H1 (cell line): Measurements from ENCODE around the gene GABRG3. TPM values are rescaled to one million over a fixed set of nuclear protein-coding genes. Genes with fewer than 3 reads are reported as not detected.

Source experiments
- CTCF ChIA-PET: fragments of 300-600 bp; sonication (Branson Sonifier 250); formaldehyde crosslinking; loops from one replicate; lab custom pipeline; 2021; ENCODE audit not compliant: partially characterized antibody; lab: Charles Lee
- POLR2A ChIA-PET: fragments of 300-600 bp; sonication (Branson Sonifier 250); formaldehyde crosslinking; loops from one replicate; lab custom pipeline; 2021; ENCODE audit warnings: inconsistent platforms; ENCODE audit not compliant: partially characterized antibody; lab: Charles Lee
- DNase-seq, 2 experiments: peaks; one replicate each; pipeline versions ENCODE4 v3.0.0 to v3.0.0-alpha.2; 2010 to 2022; ENCODE audit warnings: low spot score in 2 of 2, low read depth in 1 of 2, mixed read lengths in 1 of 2
- FAIRE-seq: peaks from 2 replicates; lab custom pipeline; 2011; peaks lifted over from hg19 to GRCh38; lab: Jason Lieb, UNC
- H2AFZ ChIP-seq: 2 replicates; pipeline ENCODE4 v1.8.1; 2012; ENCODE audit warnings: low read length, inconsistent platforms
- H2AK5ac ChIP-seq: 2 replicates; pipeline ENCODE4 v1.6.1; 2013; ENCODE audit warnings: low read depth, low read length
- H2BK120ac ChIP-seq: replicated peaks from 2 replicates; pipeline ENCODE3; 2013; ENCODE audit warnings: low read depth, low read length, inconsistent platforms
- H2BK12ac ChIP-seq: 2 replicates; pipeline ENCODE4 v1.6.1; 2013; ENCODE audit warnings: low read depth, low read length
- H2BK15ac ChIP-seq: 2 replicates; pipeline ENCODE4 v1.6.1; 2013; ENCODE audit warnings: low read length
- H2BK20ac ChIP-seq: 2 replicates; pipeline ENCODE4 v1.6.1; 2013; ENCODE audit warnings: low read length
- H2BK5ac ChIP-seq: 2 replicates; pipeline ENCODE4 v1.6.1; 2013; ENCODE audit warnings: low read depth, low read length
- H3K14ac ChIP-seq: 2 replicates; pipeline ENCODE4 v1.6.1; 2013; ENCODE audit warnings: inconsistent platforms; ENCODE audit not compliant: insufficient read length
- H3K18ac ChIP-seq: 2 replicates; pipeline ENCODE4 v1.6.1; 2013; ENCODE audit warnings: low read length; ENCODE audit errors: extremely low read depth
- H3K23ac ChIP-seq: 2 replicates; pipeline ENCODE4 v1.6.1; 2013; ENCODE audit warnings: inconsistent platforms; ENCODE audit not compliant: insufficient read length
- H3K23me2 ChIP-seq: 2 replicates; pipeline ENCODE4 v1.6.1; 2013; ENCODE audit warnings: low read depth, low read length
- H3K27ac ChIP-seq: 2 replicates; pipeline ENCODE4 v1.6.1; 2011; ENCODE audit warnings: low read depth, low read length, inconsistent platforms
- H3K27me3 ChIP-seq, 4 experiments: replicated peaks in 1 of 4; 1 replicate in 1 of 4; 2 replicates in 3 of 4; pipeline versions ENCODE4 v1.6.1 to v1.8.1; 2011 to 2013; ENCODE audit warnings: low read length in 3 of 4, mild to moderate bottlenecking in 3 of 4, inconsistent platforms in 2 of 4, mixed read lengths in 2 of 4, moderate library complexity in 1 of 4; ENCODE audit not compliant: control insufficient read depth in 3 of 4, insufficient read depth in 3 of 4; ENCODE audit errors: extremely low read depth in 1 of 4
- H3K36me3 ChIP-seq, 4 experiments: 2 replicates each; pipeline versions ENCODE4 v1.6.1 to v1.8.1; 2011 to 2013; ENCODE audit warnings: mild to moderate bottlenecking in 4 of 4, low read length in 3 of 4, moderate library complexity in 2 of 4, control low read depth in 1 of 4, inconsistent platforms in 1 of 4; ENCODE audit not compliant: insufficient read depth in 4 of 4, control insufficient read depth in 2 of 4
- H3K4ac ChIP-seq: replicated peaks from 2 replicates; pipeline ENCODE3; 2013; ENCODE audit warnings: low read length, low read depth, mixed read lengths, inconsistent platforms; ENCODE audit not compliant: insufficient read length
- H3K4me1 ChIP-seq, 4 experiments: replicated peaks in 1 of 4; 1 replicate in 1 of 4; 2 replicates in 3 of 4; pipeline versions ENCODE4 v1.6.1 to v1.8.1; 2011 to 2013; ENCODE audit warnings: low read length in 3 of 4, inconsistent platforms in 2 of 4, mixed read lengths in 1 of 4; ENCODE audit not compliant: insufficient read depth in 4 of 4, control insufficient read depth in 3 of 4
- H3K4me2 ChIP-seq, 2 experiments: 2 replicates each; pipeline versions ENCODE4 v1.6.1 to v1.8.1; 2011 to 2013; ENCODE audit warnings: low read depth in 2 of 2, low read length in 2 of 2, control low read depth in 1 of 2, inconsistent platforms in 1 of 2, mild to moderate bottlenecking in 1 of 2; ENCODE audit not compliant: insufficient read depth in 1 of 2
- H3K4me3 ChIP-seq, 4 experiments: fragments of 200-600, 300-600 bp in 1 of 4; sonication (generic), shearing (Covaris generic), sonication (Bioruptor Twin) in 1 of 4; 2 replicates each; pipeline versions ENCODE4 v1.5.1 to v1.8.1; 2011 to 2016; ENCODE audit warnings: low read length in 4 of 4, low read depth in 3 of 4, control low read depth in 2 of 4, inconsistent platforms in 2 of 4, mild to moderate bottlenecking in 2 of 4, mixed read lengths in 1 of 4, moderate library complexity in 1 of 4; ENCODE audit not compliant: insufficient read depth in 2 of 4; ENCODE audit errors: extremely low read depth in 1 of 4
- H3K56ac ChIP-seq: replicated peaks from 2 replicates; pipeline ENCODE3; 2013; ENCODE audit warnings: low read depth, mild to moderate bottlenecking, mixed read lengths, low read length, inconsistent platforms; ENCODE audit not compliant: insufficient read length
- H3K79me1 ChIP-seq: 2 replicates; pipeline ENCODE4 v1.6.1; 2013; ENCODE audit warnings: low read depth, low read length, control low read depth
- H3K79me2 ChIP-seq, 2 experiments: 2 replicates each; pipeline versions ENCODE4 v1.6.1 to v1.8.1; 2012 to 2013; ENCODE audit warnings: low read length in 2 of 2, mild to moderate bottlenecking in 2 of 2, inconsistent platforms in 1 of 2; ENCODE audit not compliant: insufficient read depth in 2 of 2, control insufficient read depth in 1 of 2
- H3K9ac ChIP-seq, 4 experiments: replicated peaks in 1 of 4; 1 replicate in 1 of 4; 2 replicates in 3 of 4; pipeline versions ENCODE4 v1.6.1 to v1.8.1; 2011 to 2013; ENCODE audit warnings: low read depth in 3 of 4, low read length in 3 of 4, control low read depth in 2 of 4, mild to moderate bottlenecking in 2 of 4, moderate library complexity in 2 of 4, inconsistent platforms in 1 of 4; ENCODE audit errors: extremely low read depth in 1 of 4
- H3K9me3 ChIP-seq, 2 experiments: 2 replicates each; pipeline versions ENCODE4 v1.6.1 to v1.8.1; 2012 to 2013; ENCODE audit warnings: mild to moderate bottlenecking in 2 of 2, moderate library complexity in 2 of 2, control low read depth in 1 of 2, inconsistent platforms in 1 of 2, low read depth in 1 of 2, low read length in 1 of 2, mixed read lengths in 1 of 2; ENCODE audit not compliant: insufficient read depth in 2 of 2
- H4K20me1 ChIP-seq, 2 experiments: replicated peaks in 1 of 2; 2 replicates each; pipeline versions ENCODE3 to v1.8.1; 2011 to 2013; ENCODE audit warnings: inconsistent platforms in 2 of 2, low read length in 2 of 2, mild to moderate bottlenecking in 1 of 2; ENCODE audit not compliant: insufficient read depth in 2 of 2, control insufficient read depth in 1 of 2
- H4K5ac ChIP-seq: 2 replicates; pipeline ENCODE4 v1.6.1; 2013; ENCODE audit warnings: low read length, low read depth, mixed read lengths, inconsistent platforms; ENCODE audit not compliant: insufficient read length
- H4K8ac ChIP-seq: 2 replicates; pipeline ENCODE4 v1.8.0; 2013; ENCODE audit warnings: mild to moderate bottlenecking, moderate library complexity, low read length, inconsistent platforms; ENCODE audit not compliant: insufficient read depth; ENCODE audit errors: extremely low read depth
- H4K91ac ChIP-seq: replicated peaks from 2 replicates; pipeline ENCODE3; 2013; ENCODE audit warnings: low read length, mixed read lengths, inconsistent platforms; ENCODE audit not compliant: insufficient read length
- BCL11A ChIP-seq, 2 experiments: IDR thresholded peaks; one replicate each; pipeline ENCODE4 v1.6.1; 2011; ENCODE audit warnings: low read depth in 2 of 2, low read length in 2 of 2, mild to moderate bottlenecking in 2 of 2
- CHD2 ChIP-seq: IDR thresholded peaks from 2 replicates; pipeline ENCODE4 v1.6.1; 2012; ENCODE audit warnings: low read length, improper control_type of control experiment
- GTF2F1 ChIP-seq: IDR thresholded peaks from 2 replicates; pipeline ENCODE4 v1.6.1; 2012; ENCODE audit warnings: low read depth, low read length, improper control_type of control experiment, borderline replicate concordance
- JUND ChIP-seq: IDR thresholded peaks from 2 replicates; pipeline ENCODE4 v1.6.1; 2011; ENCODE audit warnings: mild to moderate bottlenecking, improper control_type of control experiment, low read length
- TCF12 ChIP-seq: IDR thresholded peaks from 2 replicates; pipeline ENCODE4 v1.6.1; 2011; ENCODE audit warnings: low read depth, mild to moderate bottlenecking, low read length
- YY1 ChIP-seq: IDR thresholded peaks from 2 replicates; pipeline ENCODE4 v1.6.1; 2011; ENCODE audit warnings: low read depth, mild to moderate bottlenecking, low read length
- WGBS, 2 experiments: shearing (Covaris generic) in 1 of 2; methylation state at CpG; one replicate each; pipeline versions ENCODE4 v1.1.6 to v1.1.7; 2013 to 2015; ENCODE audit warnings: low lambda C conversion rate in 2 of 2, mixed read lengths in 2 of 2, inconsistent platforms in 1 of 2, low coverage in 1 of 2, missing lambda C conversion rate in 1 of 2; ENCODE audit not compliant: insufficient replicate concordance in 2 of 2, insufficient coverage in 1 of 2, insufficient read length in 1 of 2; ENCODE audit errors: extremely low coverage in 1 of 2, missing lambda C conversion rate in 1 of 2; 5-methylcytosine and 5-hydroxymethylcytosine counted together
- polyA plus RNA-seq, 7 experiments: library from polyadenylated mRNA; depleted of rRNA in 3 of 7; stranded (reverse) in 5 of 7; unstranded in 2 of 7; fragments of >200 nt in 5 of 7; fragments of 200-250 nt in 2 of 7; gene quantifications; 1 replicate in 5 of 7; 2 replicates in 1 of 7; 4 replicates in 1 of 7; pipeline versions ENCODE4 v1.2.1 to v1.2.3, GENCODE V29; 2011 to 2013; ENCODE audit warnings: missing spikeins in 2 of 7, mixed read lengths in 2 of 7
- total RNA-seq: library from RNA; stranded (reverse); fragmentation: NEBNext Ultra II Directional; extraction: Animal tissue kit (Norgen Biotek cat#: 25700); gene quantifications from 2 replicates; pipeline ENCODE4 v1.2.1, GENCODE V29; 2021

GABRG3 gene
- total and polyA plus RNA-seq, 2 of the 8 experiments (the other 6 are each of a cell fraction or from before 2014, with no cell fraction given) = 0.17 to 0.80 TPM

GRCh38 chr15:27170851-27171250 is 199.9 kb downstream of the GABRG3 start:
- no peak overlapping the region for H4K5ac ChIP-seq
- no peaks in the 10 kb centered on the region; a peak in 1 of 7 replicates for H3K27me3 ChIP-seq
- H3K4me2 ChIP-seq = no peak overlapping the region
- H3K9me3 ChIP-seq = no peaks in the 10 kb centered on the region
- CTCF ChIA-PET = interaction anchor here (0.6 to 1.4 kb wide), 3 partner anchors 8 to 188 kb away, joined by 3 to 7 read pairs (median 3); no protein-coding TSS in a partner anchor
- H3K27ac ChIP-seq = no peak overlapping the region
- no peak for FAIRE-seq
- H2BK120ac ChIP-seq = no peak overlapping the region
- TF ChIP-seq YY1 (no peak), TCF12 (no peak), CHD2 (no peak), GTF2F1 (no peak), JUND (no peak), BCL11A (IDR thresholded peaks at IDR 0.05; ENCODE audit: low read depth in 2 of 2, low read length in 2 of 2) (no peak)
- TF ChIP-seq, all 59 proteins: peak for 0
- Histone ChIP-seq H3K79me1 (no peaks in the 10 kb centered on the region), H2BK5ac (no peak overlapping the region), H2AFZ (no peak overlapping the region), H3K4me1 (peaks cover 12 to 20% (median 17%) of the 10 kb centered on the region in 4 experiments), H3K23ac (no peak overlapping the region), H2BK15ac (no peak overlapping the region), H3K23me2 (no peaks in the 10 kb centered on the region), H3K36me3 (no peaks in the 10 kb centered on the region), H3K14ac (no peak overlapping the region), H4K8ac (no peak overlapping the region), H4K91ac (no peak overlapping the region), H4K20me1 (no peaks in the 10 kb centered on the region), H2BK20ac (no peak overlapping the region), H2AK5ac (no peak overlapping the region), H2BK12ac (no peak overlapping the region), H3K4ac (no peak overlapping the region), H3K4me3 (no peak overlapping the region), H3K18ac (no peak overlapping the region), H3K79me2 (no peaks in the 10 kb centered on the region), H3K56ac (no peak overlapping the region), H3K9ac (no peak overlapping the region)
- POLR2A ChIA-PET = no interaction called here
- DNase-seq = no peak
- WGBS, 2 experiments = 92% methylated on average over 4 of the region's 4 CpGs; no CpG with 5 or more reads in 1 of the 2 experiments
